Activated naive CD4-positive, alpha-beta T cell treated with anti-CD3 and anti-CD28 coated beads, Interleukin-2, amount 10 ng/mL, durations not matched to agents 7 days and 5 days (primary cell): ENCODE results near the gene PSMA6.
"Not testable (repeated sequence)": the region's sequence is repeated elsewhere in the genome, so short reads cannot be mapped to it uniquely, and the experiment has no call there.

Source experiments
- CTCF ChIA-PET: fragments of 350-600 bp; sonication (Branson Sonifier 250); formaldehyde crosslinking; loops from one replicate; lab custom pipeline; 2021; ENCODE audit warnings: antibody characterized with exemption; lab: Charles Lee
- DNase-seq: peaks from one replicate; pipeline ENCODE4 v3.0.0-alpha.2; 2020
- H3K27ac Mint-ChIP-seq: one replicate; pipeline ENCODE4 v1.8.0; 2021; ENCODE audit warnings: mild to moderate bottlenecking, moderate library complexity, mixed read lengths
- H3K27me3 Mint-ChIP-seq: one replicate; pipeline ENCODE4 v1.8.0; 2021; ENCODE audit warnings: mild to moderate bottlenecking, mixed read lengths
- H3K36me3 Mint-ChIP-seq: one replicate; pipeline ENCODE4 v1.8.0; 2021; ENCODE audit warnings: mixed read lengths
- H3K4me1 Mint-ChIP-seq: one replicate; pipeline ENCODE4 v1.8.0; 2021; ENCODE audit warnings: mixed read lengths
- H3K4me3 Mint-ChIP-seq: one replicate; pipeline ENCODE4 v1.8.0; 2021; ENCODE audit warnings: mild to moderate bottlenecking, moderate library complexity, mixed read lengths
- H3K9me3 Mint-ChIP-seq: one replicate; pipeline ENCODE4 v1.8.0; 2021; ENCODE audit warnings: mixed read lengths

PSMA6 gene

DNA sequence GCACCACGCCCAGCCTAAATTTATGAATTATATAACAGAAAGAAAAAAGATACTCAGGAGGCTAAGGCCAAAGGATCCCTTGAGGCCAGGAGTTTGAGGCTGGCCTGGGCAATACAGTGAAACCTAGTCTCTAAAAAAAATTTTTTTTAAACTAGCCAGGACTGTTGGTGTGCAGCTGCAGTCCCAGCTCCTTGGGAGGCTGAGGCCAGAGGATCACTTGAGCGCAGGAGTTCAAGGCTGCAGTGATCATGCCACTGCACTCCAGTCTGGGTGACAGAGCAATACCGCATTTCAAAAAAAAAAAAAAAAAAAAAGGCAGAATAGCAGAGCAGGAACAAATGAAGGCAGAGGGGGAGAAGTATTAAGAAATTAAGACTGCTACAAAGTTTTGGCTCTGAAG is 2.6 kb upstream of the PSMA6 start:
- CTCF ChIA-PET = no interaction called here
- no peak for DNase-seq
- no peaks in the 10 kb centered on the region for H3K9me3 Mint-ChIP-seq
- no peak overlapping the region for H3K4me3 Mint-ChIP-seq
- H3K4me1 Mint-ChIP-seq = peaks cover 58% of the 10 kb centered on the region
- H3K36me3 Mint-ChIP-seq = peaks cover 18% of the 10 kb centered on the region
- H3K27me3 Mint-ChIP-seq = peaks cover 4% of the 10 kb centered on the region
- peak overlapping the region; percentile 72 for H3K27ac Mint-ChIP-seq

- peaks cover 21% of the 10 kb centered on the region for H3K36me3 Mint-ChIP-seq
- peaks cover 55% of the 10 kb centered on the region for H3K4me1 Mint-ChIP-seq
- H3K4me3 Mint-ChIP-seq = peak overlapping the region; percentile 100
- no peaks in the 10 kb centered on the region for H3K9me3 Mint-ChIP-seq
- peak overlapping the region; percentile 95 for H3K27ac Mint-ChIP-seq
- DNase-seq = no peak
- peaks cover 4% of the 10 kb centered on the region for H3K27me3 Mint-ChIP-seq
- CTCF ChIA-PET = interaction anchor here (1.0 to 2.4 kb wide), 5 partner anchors 62 to 171 kb away, joined by 3 to 23 read pairs (median 3); partner anchors contain the start of genes NFKBIA, PPP2R3C and PRORP
These were observed 784 bp downstream of the PSMA6 start for GRCh38 chr14:35292770-35293561.

DNA sequence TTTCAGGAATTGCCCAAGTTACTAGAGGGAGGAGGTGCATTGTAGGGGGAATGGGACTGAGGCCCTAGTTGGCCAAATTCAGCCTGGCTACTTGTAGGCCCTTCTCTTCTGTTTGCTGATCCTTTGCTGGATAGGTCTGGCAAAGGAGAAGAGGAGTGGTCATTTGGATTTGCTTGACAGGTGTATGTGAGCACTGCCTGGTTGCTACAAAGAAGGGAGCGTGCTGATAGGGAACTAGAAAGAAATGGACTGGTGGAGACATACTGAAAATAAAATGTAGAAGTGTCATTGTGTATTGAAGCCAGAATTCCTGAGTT is 3.6 kb downstream of the PSMA6 start:
- Mint-ChIP-seq H3K4me3 (peak overlapping the region; percentile 38), H3K4me1 (peaks cover 60% of the 10 kb centered on the region), H3K36me3 (peaks cover 21% of the 10 kb centered on the region), H3K27ac (peak overlapping the region; percentile 6), H3K27me3 (peaks cover 4% of the 10 kb centered on the region), H3K9me3 (no peaks in the 10 kb centered on the region)
- CTCF ChIA-PET = interaction anchor here (0.6 kb wide), 1 partner anchor 120 kb away, joined by 5 read pairs; no protein-coding TSS in a partner anchor
- no peak for DNase-seq

DNA sequence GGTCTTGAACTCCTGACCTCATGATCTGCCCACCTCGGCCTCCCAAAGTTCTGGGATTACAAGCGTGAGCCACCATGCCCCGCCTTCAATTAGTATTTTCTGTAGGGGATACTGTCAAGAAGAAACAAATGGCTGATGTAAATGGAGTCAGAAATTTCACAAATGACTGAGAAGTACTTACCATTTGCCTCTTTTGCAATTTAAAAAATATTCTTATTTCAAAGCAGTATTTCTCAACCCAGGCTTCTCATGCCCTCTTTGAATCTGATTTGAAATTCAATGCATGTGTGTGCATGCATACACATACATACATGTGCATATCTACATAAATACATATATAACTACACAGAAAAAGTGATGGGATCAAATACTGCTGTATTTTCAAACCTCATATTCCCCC is 4.4 kb downstream of the PSMA6 start:
- peaks cover 63% of the 10 kb centered on the region for H3K4me1 Mint-ChIP-seq
- CTCF ChIA-PET = interaction anchor here (0.7 kb wide), 1 partner anchor 67 kb away, joined by 6 read pairs; no protein-coding TSS in a partner anchor

GRCh38 chr14:35297706-35298105 is 5.5 kb downstream of the PSMA6 start:
- peaks cover 23% of the 10 kb centered on the region for H3K36me3 Mint-ChIP-seq
- CTCF ChIA-PET = no interaction called here
- no peaks in the 10 kb centered on the region for H3K9me3 Mint-ChIP-seq
- DNase-seq = no peak
- no peaks in the 10 kb centered on the region for H3K27me3 Mint-ChIP-seq
- H3K27ac Mint-ChIP-seq = peak overlapping the region; percentile 62
- no peak overlapping the region for H3K4me3 Mint-ChIP-seq
- H3K4me1 Mint-ChIP-seq = peaks cover 71% of the 10 kb centered on the region

More for the DNA sequence above, 4.4 kb downstream of the PSMA6 start:
- Mint-ChIP-seq H3K4me3 (no peak overlapping the region), H3K36me3 (peaks cover 21% of the 10 kb centered on the region), H3K27me3 (peaks cover 4% of the 10 kb centered on the region), H3K27ac (no peak overlapping the region), H3K9me3 (no peaks in the 10 kb centered on the region)
- no peak for DNase-seq

DNA sequence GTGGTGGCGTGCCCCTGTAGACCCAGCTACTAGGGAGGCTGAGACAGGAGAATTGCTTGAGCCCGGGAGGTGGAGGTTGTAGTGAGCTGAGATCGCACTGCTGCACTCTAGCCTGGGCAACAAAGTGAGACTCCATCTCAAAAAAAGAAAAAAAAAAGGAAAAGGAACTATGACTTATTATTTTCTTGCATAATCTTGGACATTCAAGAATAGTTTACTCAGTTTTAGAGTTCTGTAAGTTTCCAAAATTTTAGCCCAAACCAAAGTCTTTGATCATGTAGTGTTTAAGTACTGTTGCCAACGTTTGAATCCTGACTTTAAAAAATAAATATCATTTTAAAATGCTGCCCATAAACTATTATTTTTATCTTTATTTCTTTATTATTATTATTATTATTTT is 6.2 kb downstream of the PSMA6 start:
- CTCF ChIA-PET = no interaction called here
- DNase-seq = no peak
- no peak overlapping the region for H3K27ac Mint-ChIP-seq

DNA sequence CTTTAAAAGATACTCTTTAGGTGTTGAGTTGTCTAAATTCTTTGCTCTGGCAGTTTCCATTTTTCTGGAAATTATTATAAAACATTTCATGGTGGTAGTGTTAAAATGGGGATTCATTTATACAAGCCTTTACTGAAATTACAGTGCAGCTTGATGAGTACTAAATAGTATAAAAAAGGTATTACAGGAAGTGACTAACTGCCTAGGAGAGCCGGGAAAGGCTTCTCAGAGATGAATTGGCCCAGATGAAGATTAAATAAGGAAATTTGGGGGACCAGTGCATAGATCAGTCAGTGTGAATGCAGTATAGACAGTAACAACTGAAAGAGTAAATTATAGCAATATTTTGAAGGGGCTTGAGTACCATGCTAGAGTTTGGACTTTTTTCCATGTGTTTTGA is 7.5 kb downstream of the PSMA6 start:
- no peak overlapping the region for H3K4me3 Mint-ChIP-seq
- H3K36me3 Mint-ChIP-seq = peaks cover 27% of the 10 kb centered on the region
- H3K4me1 Mint-ChIP-seq = peaks cover 68% of the 10 kb centered on the region
- no peak for DNase-seq
- no peaks in the 10 kb centered on the region for H3K27me3 Mint-ChIP-seq
- CTCF ChIA-PET = interaction anchor here (0.6 to 2.7 kb wide), 6 partner anchors 9 to 113 kb away, joined by 3 to 8 read pairs (median 4); no protein-coding TSS in a partner anchor
- H3K27ac Mint-ChIP-seq = peak overlapping the region; percentile 12
- H3K9me3 Mint-ChIP-seq = no peaks in the 10 kb centered on the region

More for the DNA sequence above, 6.2 kb downstream of the PSMA6 start:
- Mint-ChIP-seq H3K4me3 (no peak overlapping the region), H3K4me1 (peaks cover 74% of the 10 kb centered on the region), H3K27me3 (no peaks in the 10 kb centered on the region), H3K9me3 (no peaks in the 10 kb centered on the region), H3K36me3 (peaks cover 28% of the 10 kb centered on the region)

DNA sequence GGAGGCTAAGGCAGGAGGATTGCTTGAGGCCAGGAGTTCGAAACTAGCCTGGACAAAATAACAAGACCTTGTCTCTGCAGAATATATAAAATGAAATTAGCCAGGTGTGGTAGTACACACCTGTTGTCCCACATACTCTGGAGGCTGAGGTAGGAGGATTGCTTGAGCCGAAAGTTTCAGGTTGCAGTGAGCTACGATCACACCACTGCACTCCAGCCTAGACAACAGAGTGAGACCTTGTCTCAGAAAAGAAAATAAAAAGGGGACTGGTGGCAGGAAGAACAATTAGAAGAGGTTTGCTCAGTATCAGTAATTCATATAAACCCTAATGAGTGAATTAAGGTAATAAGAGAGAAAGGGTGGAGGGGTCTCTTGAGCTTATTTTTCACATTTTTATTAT is 8.0 kb downstream of the PSMA6 start:
- peak overlapping the region; percentile 12 for H3K27ac Mint-ChIP-seq
- no peaks in the 10 kb centered on the region for H3K27me3 Mint-ChIP-seq
- DNase-seq = no peak
- peaks cover 64% of the 10 kb centered on the region for H3K4me1 Mint-ChIP-seq
- no peak overlapping the region for H3K4me3 Mint-ChIP-seq
- no peaks in the 10 kb centered on the region for H3K9me3 Mint-ChIP-seq
- H3K36me3 Mint-ChIP-seq = peaks cover 27% of the 10 kb centered on the region
- CTCF ChIA-PET = interaction anchor here (0.6 to 2.7 kb wide), 7 partner anchors 10 to 159 kb away, joined by 3 to 8 read pairs (median 3); no protein-coding TSS in a partner anchor

DNA sequence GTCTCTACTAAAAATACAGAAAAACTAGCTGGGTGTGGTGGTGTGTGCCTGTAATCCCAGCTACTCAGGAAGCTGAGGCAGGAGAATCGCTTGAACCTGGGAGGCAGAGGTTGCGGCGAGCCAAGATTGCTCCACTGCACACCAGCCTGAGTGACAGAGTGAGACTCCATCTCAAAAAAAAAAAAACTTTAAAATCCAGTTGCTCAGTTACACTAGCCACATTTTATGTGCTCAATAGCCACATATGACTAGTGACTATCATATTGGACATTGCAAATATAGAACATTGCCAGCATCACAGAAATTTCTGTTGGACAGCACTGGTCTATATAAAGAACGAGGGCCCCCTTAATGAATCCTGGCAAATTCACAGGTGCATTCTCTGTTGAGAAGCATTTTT is 9.2 kb downstream of the PSMA6 start:
- H3K9me3 Mint-ChIP-seq, DNase-seq, H3K4me3 Mint-ChIP-seq, H3K27me3 Mint-ChIP-seq: not testable (repeated sequence)
- peaks cover 24% of the 10 kb centered on the region for H3K36me3 Mint-ChIP-seq
- peaks cover 54% of the 10 kb centered on the region for H3K4me1 Mint-ChIP-seq
- CTCF ChIA-PET = interaction anchor here (0.5 to 2.7 kb wide), 2 partner anchors 72 to 95 kb away, joined by 3 to 8 read pairs; no protein-coding TSS in a partner anchor
- peak overlapping the region; percentile 81 for H3K27ac Mint-ChIP-seq

GRCh38 chr14:35301735-35302528 is 9.8 kb downstream of the PSMA6 start:
- no peaks in the 10 kb centered on the region for H3K9me3 Mint-ChIP-seq
- CTCF ChIA-PET = interaction anchor here (0.5 to 2.7 kb wide), 2 partner anchors 72 to 94 kb away, joined by 3 to 8 read pairs; no protein-coding TSS in a partner anchor
- H3K4me3 Mint-ChIP-seq = no peak overlapping the region
- no peak for DNase-seq
- H3K27ac Mint-ChIP-seq = peak overlapping the region; percentile 81
- H3K36me3 Mint-ChIP-seq = peaks cover 22% of the 10 kb centered on the region
- H3K4me1 Mint-ChIP-seq = peaks cover 49% of the 10 kb centered on the region
- H3K27me3 Mint-ChIP-seq = no peaks in the 10 kb centered on the region

DNA sequence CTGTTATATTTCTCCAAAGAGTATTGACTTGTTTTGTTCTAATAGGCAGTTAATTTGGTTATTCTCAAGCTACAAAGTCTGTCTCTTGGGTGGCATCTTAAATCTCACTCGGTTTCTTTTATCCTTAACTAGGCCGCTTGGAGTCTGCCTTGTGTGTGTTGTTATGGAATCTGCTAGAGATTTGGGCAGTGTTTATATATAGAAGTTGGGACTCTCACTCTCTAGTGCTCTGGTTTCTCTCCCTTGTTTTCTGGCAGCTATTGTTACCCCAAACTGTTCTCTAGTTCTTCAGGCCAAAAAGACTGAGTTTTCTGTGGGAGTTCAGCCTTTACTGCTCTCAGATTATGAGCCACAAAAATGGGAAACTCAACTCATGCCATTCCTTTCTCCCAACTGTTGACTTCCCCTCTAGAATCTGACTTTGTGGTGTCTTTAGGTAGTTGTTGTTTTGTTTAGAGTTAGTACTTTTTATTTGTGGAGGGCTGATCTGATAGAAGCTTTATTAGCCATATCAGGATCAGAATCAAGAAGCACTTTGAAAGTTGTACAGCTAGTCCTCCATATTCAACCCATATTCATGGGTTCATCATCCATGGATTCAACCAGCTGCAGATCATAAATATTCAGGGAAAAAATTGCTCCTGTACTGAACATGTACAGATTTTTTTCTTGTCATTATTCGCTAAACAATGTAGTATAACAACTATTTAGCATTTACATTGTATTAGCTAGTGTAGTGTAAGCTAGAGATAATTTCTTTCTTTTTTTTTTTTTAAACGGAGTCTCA is 11.2 kb downstream of the PSMA6 start:
- no peak overlapping the region for H3K27ac Mint-ChIP-seq
- H3K4me3 Mint-ChIP-seq = no peak overlapping the region
- H3K9me3 Mint-ChIP-seq = no peaks in the 10 kb centered on the region
- peaks cover 40% of the 10 kb centered on the region for H3K4me1 Mint-ChIP-seq
- CTCF ChIA-PET = interaction anchor here (1.1 to 1.4 kb wide), 2 partner anchors 19 to 74 kb away, joined by 3 read pairs; no protein-coding TSS in a partner anchor
- H3K36me3 Mint-ChIP-seq = peaks cover 18% of the 10 kb centered on the region
- H3K27me3 Mint-ChIP-seq = no peaks in the 10 kb centered on the region
- DNase-seq = no peak

- H3K4me1 Mint-ChIP-seq = peaks cover 35% of the 10 kb centered on the region
- H3K27me3 Mint-ChIP-seq = no peaks in the 10 kb centered on the region
- H3K4me3 Mint-ChIP-seq = no peak overlapping the region
- CTCF ChIA-PET = interaction anchor here (1.1 kb wide), 1 partner anchor 18 kb away, joined by 3 read pairs; no protein-coding TSS in a partner anchor
- DNase-seq = no peak
- H3K27ac Mint-ChIP-seq = no peak overlapping the region
- H3K9me3 Mint-ChIP-seq = no peaks in the 10 kb centered on the region
- H3K36me3 Mint-ChIP-seq = peaks cover 21% of the 10 kb centered on the region
These were observed 12.8 kb downstream of the PSMA6 start for GRCh38 chr14:35304812-35305462.

GRCh38 chr14:35305633-35306032 is 13.5 kb downstream of the PSMA6 start:
- peaks cover 28% of the 10 kb centered on the region for H3K4me1 Mint-ChIP-seq
- no peak overlapping the region for H3K4me3 Mint-ChIP-seq
- H3K27me3 Mint-ChIP-seq = no peaks in the 10 kb centered on the region
- CTCF ChIA-PET = no interaction called here
- no peak for DNase-seq
- H3K36me3 Mint-ChIP-seq = peaks cover 26% of the 10 kb centered on the region
- no peak overlapping the region for H3K27ac Mint-ChIP-seq
- no peaks in the 10 kb centered on the region for H3K9me3 Mint-ChIP-seq
